Stimulated activated CD4-positive, alpha-beta T cell treated with anti-CD3 and anti-CD28 coated beads, Interleukin-4, amount 100 ng/mL, for 1 hour (primary cell): ENCODE results near the gene HS3ST4.

ENCODE experiments used
- DNase-seq: peaks from one replicate; pipeline ENCODE4 v3.0.0-alpha.2; 2020

The HS3ST4 gene

DNA sequence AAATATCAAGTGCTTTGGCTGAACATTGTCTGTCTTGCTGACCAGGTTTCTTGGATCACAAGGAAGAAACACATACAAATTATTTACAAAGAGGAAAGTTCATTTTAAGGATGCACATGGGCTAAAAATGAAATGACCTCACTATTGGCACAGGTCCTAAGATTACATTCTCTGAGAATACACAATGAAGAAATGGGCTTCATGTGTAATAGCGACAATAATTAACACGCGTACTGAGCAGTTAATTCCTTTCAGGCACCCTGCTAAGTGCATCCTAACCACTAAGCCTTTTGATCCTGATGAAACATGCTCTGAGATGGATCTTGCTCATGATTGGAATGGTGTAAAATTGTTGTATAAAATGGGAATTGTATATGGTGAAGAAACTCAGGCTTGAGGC, 429.0 kb downstream of the HS3ST4 start:
- DNase-seq = no peak

GRCh38 chr16:26128296-26128695, 436.5 kb downstream of the HS3ST4 start:
- DNase-seq = no peak

GRCh38 chr16:26129997-26130396, 438.2 kb downstream of the HS3ST4 start:
- DNase-seq = no peak

DNA sequence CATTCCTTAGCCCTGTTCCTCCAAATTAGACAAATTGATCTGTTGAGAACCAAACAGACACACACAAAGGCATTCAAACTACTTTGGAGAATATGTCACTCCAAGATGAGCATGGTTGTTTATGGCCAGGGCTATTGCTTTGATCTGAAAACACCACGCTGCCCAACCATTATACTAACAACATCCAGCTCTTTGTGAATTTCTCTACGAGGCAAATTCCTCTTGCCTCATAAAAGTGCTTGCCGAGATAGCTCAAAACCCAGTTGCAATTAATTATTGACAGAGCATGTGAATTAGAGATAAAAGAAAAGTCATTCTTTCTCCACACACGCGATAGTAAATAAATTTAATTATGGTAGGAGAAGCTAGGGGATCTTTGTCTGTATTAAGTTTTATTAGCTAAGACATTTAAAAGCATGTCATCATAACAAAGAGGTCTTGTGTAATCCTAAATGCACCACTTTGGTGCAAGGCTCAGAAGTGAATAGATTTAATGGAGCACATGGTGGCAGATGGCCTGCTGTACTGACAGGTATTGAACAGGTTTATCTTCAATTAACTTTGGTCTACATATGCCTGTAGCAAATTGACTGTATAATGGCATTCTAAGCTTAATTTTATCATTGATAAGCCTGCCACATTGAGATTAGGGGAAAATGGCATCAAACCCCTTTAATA, 441.8 kb downstream of the HS3ST4 start:
- no peak for DNase-seq

DNA sequence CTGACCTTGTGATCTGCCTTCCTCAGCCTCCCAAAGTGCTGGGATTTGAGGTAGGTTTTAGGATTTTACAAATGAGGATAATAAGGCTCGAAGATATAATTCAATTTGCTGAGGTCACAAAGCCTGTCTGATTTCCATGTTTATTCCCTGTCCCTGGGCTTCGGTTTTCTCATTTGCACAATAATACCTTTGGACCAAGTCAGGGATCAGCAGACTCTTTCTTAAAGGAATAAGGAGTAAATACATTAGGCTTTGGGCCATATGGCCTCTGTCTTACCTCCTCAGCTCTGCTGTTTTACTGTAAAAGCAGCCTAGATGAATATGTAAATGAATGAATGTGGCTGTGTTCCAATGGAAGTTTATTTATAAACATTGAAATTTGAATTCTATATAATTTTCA, 442.8 kb downstream of the HS3ST4 start:
- no peak for DNase-seq

- DNase-seq = no peak
These were observed 446.2 kb downstream of the HS3ST4 start for GRCh38 chr16:26137956-26138355.

DNA sequence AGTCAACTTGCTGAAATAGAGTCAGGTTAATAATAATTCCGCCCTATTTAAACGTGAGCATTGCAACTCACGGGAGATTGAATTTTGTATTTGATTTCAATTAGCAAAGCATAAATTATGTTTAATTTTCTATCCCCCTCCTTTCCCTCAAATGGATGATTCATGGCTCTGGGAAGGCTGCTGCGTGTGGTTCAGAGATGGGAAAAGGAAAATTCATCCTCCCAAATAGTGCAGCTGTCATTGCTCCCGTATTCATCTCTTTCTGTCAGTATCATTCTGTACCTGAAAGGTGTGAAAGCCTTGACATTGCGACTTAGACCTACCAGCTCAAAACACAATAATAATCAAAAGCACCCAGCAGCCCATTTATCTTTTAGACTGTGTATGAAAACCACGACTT, 447.3 kb downstream of the HS3ST4 start:
- DNase-seq = no peak

DNA sequence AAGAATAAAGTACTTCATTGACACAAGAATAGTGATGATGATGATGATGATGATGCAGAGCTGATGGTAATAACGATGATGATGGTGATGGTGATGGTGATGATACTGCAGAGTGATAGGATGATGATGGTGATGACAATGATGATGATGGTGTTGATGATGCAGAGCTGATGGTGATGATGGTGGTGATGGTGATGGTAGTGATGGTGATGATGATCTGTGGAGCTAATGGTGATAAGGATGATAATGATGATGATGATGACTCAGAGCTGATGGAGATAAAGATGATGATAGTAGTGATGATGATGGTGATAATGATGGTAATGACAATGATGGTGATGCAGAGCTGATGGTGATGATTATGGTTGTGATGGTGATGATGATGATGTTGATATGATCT, 448.1 kb downstream of the HS3ST4 start:
- no peak for DNase-seq

DNA sequence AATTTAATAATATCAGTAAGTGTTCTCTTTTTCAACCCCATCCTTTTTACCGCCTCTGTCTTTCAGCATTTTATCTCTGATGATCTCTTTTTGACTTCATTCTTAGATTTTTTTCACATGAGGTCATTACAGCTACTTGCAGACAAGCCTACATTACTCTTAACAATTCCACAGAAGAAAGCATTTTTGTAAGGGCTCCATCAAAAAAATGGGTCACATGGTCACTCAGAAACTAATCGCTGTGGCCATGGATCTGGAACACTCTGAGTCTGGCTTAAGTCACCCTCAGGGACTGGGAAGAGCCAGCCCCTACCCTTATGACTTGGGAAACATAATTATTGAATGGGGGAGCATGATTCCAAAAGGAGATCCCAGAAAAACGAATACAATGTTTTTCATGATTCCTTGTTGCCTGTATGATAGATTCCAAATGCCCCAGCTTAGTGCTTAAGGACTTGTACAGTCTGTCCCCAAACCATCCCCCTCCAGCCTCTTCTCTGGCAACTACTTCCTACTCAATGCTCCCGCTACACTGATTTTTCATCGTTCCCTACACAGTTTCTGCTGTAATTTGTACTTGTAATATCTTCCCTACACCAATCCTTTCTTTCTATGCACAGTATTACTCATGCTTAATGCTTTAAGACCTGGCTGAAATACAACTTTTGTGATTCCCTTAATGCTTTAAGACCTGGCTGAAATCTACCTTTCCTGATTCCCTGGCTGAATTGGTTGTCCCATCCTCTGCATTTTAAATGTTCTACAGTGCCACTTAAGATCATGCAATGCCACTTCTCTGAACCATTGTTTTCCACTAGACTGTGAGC, 457.8 kb downstream of the HS3ST4 start:
- no peak for DNase-seq

DNA sequence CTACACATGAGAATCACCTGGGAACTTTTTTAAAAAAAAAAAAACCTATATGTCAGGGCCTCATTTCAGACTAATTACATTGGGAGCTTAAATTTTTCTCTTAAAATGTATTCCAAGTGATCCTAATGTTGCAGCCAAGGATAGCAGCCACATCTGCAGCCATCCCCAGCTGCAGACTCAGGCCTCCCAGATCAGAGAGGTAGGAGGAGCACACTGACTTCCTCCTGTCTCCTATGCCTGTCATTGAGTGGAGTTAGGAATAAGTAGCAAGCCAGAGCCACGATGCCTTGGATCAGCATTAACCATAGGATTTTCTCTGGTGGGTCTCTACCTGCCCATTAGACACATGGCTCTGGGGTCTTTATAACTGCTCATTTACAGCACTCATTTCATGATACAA, 463.5 kb downstream of the HS3ST4 start:
- DNase-seq = no peak

DNA sequence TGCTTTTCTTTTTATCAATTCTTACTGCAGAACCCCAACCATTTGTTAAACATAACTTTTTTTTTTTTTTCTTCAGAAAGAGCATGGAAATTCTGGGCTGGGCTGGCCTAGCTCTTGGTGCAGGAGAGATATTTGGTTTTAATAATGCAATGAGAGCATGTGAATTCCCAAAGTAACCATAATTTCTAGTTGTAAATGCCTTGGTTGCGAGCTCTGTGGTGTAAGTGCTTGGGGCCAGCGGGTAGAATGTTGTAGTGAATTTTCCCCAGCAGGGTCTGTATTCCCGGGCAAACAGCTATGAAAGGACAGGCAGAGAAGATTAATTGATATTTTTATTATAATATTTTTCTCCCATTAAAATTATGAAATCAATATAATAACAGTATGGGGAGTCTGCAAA, 465.6 kb downstream of the HS3ST4 start:
- DNase-seq = no peak

DNA sequence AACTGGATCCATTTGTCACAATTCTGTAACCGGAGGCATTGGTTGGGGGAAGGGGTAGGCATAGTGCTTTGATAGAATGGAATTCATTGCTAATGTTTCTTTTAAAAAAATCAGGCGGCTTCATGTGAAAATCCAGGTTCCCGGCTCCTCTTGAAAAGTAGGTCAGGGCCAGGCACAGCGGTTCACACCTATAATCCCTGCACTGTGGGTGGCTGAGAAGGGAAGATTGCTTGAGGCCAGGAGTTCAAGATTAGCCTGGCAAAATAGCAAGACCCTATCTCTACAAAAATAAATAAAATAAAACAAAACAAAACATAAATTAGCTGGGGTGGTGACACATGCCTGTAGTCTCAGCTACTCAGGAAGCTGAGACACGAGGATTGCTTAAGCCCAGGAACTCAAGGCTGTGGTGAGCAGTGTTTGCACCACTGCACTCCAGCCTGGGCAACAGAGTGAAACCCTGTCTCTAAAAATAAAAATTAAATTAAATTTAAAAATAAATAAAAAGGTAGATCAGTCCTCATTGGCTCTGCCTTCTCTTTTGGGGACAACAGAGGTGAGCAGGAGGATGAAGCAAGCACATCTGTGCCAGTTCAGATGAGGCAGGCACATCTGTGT, 466.5 kb downstream of the HS3ST4 start:
- no peak for DNase-seq

DNA sequence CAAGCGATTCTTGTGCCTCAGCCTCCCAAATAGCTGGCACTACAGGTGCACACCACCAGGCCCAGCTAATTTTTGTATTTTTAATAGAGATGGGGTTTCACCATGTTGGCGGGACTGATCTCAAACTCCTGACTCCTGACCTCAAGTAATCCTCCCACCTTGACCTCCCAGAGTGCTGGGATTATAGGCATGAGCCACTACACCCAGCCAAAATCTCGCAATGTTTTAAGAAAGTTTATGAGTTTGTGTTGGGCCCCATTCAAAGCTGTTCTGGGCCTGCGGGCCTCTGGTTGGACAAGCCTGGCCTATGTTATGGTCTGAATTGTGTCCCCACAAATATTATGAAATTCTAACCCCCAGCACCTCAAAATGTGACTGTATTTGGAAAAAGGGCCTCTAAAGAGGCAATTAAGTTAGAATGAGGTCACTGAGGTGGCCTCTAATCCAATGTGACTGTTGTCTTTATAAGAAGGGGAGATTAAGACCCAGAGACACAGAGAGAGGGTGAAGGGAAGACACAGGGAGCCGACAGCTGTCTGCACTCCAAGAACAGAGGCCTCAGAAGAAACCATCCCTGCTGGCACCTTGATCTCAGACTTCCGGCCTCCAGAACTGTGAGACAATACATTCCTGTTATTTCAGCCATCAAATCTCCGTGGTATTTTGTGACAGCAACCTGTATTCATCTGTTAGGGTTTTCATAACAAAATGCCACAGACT, 469.9 kb downstream of the HS3ST4 start:
- DNase-seq = no peak

GRCh38 chr16:26169473-26169872, 477.7 kb downstream of the HS3ST4 start:
- DNase-seq = no peak

DNA sequence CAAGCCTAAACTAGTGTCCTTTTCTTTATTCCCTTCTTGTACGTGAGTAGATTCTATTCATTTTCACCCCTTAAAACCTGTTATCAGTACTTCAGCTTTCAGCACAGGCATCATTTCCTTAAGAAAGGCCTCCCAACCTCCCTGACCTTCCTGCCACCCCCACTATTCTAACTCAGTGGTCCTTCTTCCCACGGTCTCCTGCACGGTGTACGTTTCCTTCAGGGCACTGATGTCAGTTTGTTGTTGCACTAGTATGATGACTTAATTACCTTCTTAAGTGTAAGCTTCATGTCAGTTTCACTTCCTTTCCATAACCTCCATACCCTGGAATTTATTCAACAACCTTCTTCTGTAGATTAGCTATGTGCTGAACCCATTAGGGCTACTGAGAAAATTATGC, 484.2 kb downstream of the HS3ST4 start:
- no peak for DNase-seq

DNA sequence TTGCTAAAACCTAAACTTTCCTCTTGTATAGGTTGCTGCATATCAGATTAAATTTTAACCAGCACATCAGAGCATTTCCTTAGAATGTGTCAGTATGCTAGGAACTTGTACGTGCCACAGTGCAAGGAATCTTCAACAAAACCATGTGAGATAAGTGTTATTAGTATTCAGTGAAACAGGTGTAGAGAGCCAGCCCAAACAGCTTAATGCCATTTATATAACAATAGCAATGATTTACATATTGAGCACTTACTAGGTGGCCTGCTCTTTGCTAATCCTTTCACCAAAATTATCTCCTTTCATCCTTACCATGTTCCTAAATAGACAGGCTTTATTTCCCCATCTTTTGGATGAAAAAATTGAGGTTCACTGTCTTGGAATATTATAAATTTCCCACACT, 485.7 kb downstream of the HS3ST4 start:
- no peak for DNase-seq

DNA sequence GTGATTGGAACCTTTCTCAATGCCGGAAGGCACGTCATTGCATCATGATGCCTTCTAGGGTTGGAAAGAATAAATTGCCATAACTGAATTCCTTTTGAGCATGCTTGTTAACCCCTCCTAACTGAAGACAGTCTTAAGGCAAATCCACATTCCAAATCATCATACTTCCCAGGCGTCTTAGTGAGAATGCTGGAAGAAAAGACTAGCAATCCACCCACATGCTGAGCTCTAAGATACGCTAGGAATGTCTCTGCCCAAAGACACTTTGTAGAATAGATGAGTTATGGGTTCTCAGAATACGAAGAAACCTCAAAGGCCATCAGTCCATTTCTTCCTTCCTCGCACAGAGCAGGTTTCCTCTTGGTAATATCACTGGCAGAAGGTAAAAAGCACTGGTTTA, 486.5 kb downstream of the HS3ST4 start:
- DNase-seq = no peak

GRCh38 chr16:26186091-26186615, 494.4 kb downstream of the HS3ST4 start:
- no peak for DNase-seq
